ENCODE results near the gene NSDHL.

Gene NSDHL

DNA sequence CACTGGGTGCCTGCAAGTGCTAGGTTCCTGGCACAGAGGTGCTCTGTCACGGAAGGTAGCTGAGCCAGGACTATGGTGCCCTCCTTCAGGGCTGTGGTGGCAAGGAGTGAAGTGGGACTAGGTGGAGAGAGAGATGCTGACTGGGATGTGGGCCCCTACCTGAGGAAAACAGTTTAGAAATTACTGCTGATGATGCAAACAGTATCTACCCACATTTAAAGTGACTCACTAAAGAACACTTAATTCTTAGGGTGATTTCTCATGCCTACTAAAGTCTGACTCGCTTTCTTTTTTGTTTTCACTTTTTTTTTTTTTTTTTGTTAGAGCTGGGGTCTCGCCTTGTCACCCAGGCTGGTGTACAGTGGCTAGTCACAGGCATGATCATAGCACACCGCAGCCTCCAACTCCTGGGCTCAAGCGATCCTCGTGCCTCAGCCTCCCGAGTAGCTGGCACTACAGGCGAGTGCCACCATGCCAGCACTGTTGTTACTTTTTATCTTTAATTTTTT lies 70.1 kb downstream of the NSDHL start:
- Histone ChIP-seq H3K27me3 (replicated peaks; ENCODE audit: control insufficient read depth, insufficient read depth, low read length) (peaks cover 1% of the 10 kb centered on the region; the same call in 1 of the 2 replicates), H3K4me3 (replicated peaks; ENCODE audit: low read depth, low read length) (no peak overlapping the region), H3K36me3 (ENCODE audit: control insufficient read depth, insufficient read depth, low read length) (no peaks in the 10 kb centered on the region)
- TF ChIP-seq, protein P1, sequence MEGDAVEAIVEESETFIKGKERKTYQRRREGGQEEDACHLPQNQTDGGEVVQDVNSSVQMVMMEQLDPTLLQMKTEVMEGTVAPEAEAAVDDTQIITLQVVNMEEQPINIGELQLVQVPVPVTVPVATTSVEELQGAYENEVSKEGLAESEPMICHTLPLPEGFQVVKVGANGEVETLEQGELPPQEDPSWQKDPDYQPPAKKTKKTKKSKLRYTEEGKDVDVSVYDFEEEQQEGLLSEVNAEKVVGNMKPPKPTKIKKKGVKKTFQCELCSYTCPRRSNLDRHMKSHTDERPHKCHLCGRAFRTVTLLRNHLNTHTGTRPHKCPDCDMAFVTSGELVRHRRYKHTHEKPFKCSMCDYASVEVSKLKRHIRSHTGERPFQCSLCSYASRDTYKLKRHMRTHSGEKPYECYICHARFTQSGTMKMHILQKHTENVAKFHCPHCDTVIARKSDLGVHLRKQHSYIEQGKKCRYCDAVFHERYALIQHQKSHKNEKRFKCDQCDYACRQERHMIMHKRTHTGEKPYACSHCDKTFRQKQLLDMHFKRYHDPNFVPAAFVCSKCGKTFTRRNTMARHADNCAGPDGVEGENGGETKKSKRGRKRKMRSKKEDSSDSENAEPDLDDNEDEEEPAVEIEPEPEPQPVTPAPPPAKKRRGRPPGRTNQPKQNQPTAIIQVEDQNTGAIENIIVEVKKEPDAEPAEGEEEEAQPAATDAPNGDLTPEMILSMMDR (IDR thresholded peaks at IDR 0.05; ENCODE audit: insufficient read depth, low read length, poor library complexity, severe bottlenecking): no peak
- DNase-seq (ENCODE audit: extremely low read depth, insufficient read length): no peak

DNA sequence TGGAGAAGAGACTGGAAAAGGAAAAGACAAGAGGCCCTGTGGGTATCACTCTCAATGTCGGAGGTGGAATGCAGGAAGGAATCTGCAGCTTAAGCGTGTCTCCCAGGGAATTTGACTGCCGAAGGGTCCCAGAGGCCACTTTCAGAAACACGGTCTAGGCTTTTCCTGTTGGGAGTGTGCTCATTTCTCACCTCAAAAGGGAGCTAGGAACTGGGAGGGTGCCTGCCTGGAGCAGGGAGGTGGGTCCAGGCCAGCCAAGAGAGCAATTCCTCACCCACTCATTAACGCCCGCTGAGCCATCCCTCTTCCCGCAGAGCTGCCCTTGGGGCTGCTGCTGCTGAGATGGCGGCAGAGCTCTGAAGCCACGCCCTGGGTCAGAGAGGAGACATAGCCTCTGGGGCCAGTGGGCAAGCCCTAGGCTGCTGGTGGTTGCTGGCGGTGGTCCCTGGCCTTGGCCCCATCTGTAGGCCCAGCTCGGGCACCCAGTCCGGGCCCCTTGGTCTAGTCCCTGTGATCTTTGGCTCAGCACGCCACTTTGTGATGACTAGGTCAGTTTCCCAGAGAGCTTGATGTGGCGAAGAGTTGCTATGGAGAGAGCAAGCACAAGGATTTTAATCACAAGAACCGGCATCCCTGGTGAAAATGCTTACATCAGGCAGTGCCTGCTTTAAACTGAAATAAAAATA lies 71.1 kb downstream of the NSDHL start:
- Histone ChIP-seq H3K36me3 (ENCODE audit: control insufficient read depth, insufficient read depth, low read length) (no peaks in the 10 kb centered on the region), H3K4me3 (replicated peaks; ENCODE audit: low read depth, low read length) (no peak overlapping the region), H3K27me3 (replicated peaks; ENCODE audit: control insufficient read depth, insufficient read depth, low read length) (peaks cover 1% of the 10 kb centered on the region; the same call in 1 of the 2 replicates)
- TF ChIP-seq, protein P1 (IDR thresholded peaks at IDR 0.05; ENCODE audit: insufficient read depth, low read length, poor library complexity, severe bottlenecking): no peak
- no peak for DNase-seq (ENCODE audit: extremely low read depth, insufficient read length)

- no peak overlapping the region for H3K4me3 ChIP-seq (replicated peaks; ENCODE audit: low read depth, low read length)
- H3K27me3 ChIP-seq (replicated peaks; ENCODE audit: control insufficient read depth, insufficient read depth, low read length): peaks cover 1% of the 10 kb centered on the region; the same call in 1 of the 2 replicates
- H3K36me3 ChIP-seq (ENCODE audit: control insufficient read depth, insufficient read depth, low read length): no peaks in the 10 kb centered on the region
- TF ChIP-seq, protein P1 (IDR thresholded peaks at IDR 0.05; ENCODE audit: insufficient read depth, low read length, poor library complexity, severe bottlenecking): no peak
- DNase-seq (ENCODE audit: extremely low read depth, insufficient read length): no peak
Measured at GRCh38 chrX:152902502-152902820, 71.6 kb downstream of the NSDHL start.

GRCh38 chrX:152903589-152903988 lies 72.7 kb downstream of the NSDHL start:
- DNase-seq (ENCODE audit: extremely low read depth, insufficient read length): no peak
- Histone ChIP-seq H3K27me3 (replicated peaks; ENCODE audit: control insufficient read depth, insufficient read depth, low read length) (peaks cover 1% of the 10 kb centered on the region; the same call in 1 of the 2 replicates), H3K36me3 (ENCODE audit: control insufficient read depth, insufficient read depth, low read length) (no peaks in the 10 kb centered on the region), H3K4me3 (replicated peaks; ENCODE audit: low read depth, low read length) (no peak overlapping the region)
- TF ChIP-seq, protein P1 (IDR thresholded peaks at IDR 0.05; ENCODE audit: insufficient read depth, low read length, poor library complexity, severe bottlenecking): no peak

- H3K36me3 ChIP-seq (ENCODE audit: control insufficient read depth, insufficient read depth, low read length): no peaks in the 10 kb centered on the region
- DNase-seq (ENCODE audit: extremely low read depth, insufficient read length): no peak
- no peaks in the 10 kb centered on the region; the same call in 1 of the 2 replicates for H3K27me3 ChIP-seq (replicated peaks; ENCODE audit: control insufficient read depth, insufficient read depth, low read length)
- no peak overlapping the region for H3K4me3 ChIP-seq (replicated peaks; ENCODE audit: low read depth, low read length)
- TF ChIP-seq, protein P1 (IDR thresholded peaks at IDR 0.05; ENCODE audit: insufficient read depth, low read length, poor library complexity, severe bottlenecking): peak; percentile 88
Measured at GRCh38 chrX:152904151-152905080, 73.6 kb downstream of the NSDHL start.

All from GM06990 (cell line).